GM12891 (cell line): ENCODE measurements around the gene CD302.

Source experiments
- PAX5 ChIP-seq: IDR thresholded peaks from 2 replicates; pipeline ENCODE4 v1.6.1; 2011; ENCODE audit warnings: low read length, moderate library complexity, mild to moderate bottlenecking; ENCODE audit not compliant: insufficient read depth, severe bottlenecking
- POLR2A ChIP-seq: IDR thresholded peaks from 2 replicates; pipeline ENCODE4 v1.6.1; 2011; ENCODE audit warnings: low read depth, low read length, control low read depth
- POLR2AphosphoS5 ChIP-seq: IDR thresholded peaks from 2 replicates; pipeline ENCODE4 v1.6.1; 2011; ENCODE audit warnings: low read depth, low read length, control low read depth
- POU2F2 ChIP-seq: IDR thresholded peaks from 2 replicates; pipeline ENCODE4 v1.6.1; 2011; ENCODE audit warnings: low read depth, mild to moderate bottlenecking, control low read depth, low read length, moderate library complexity
- TAF1 ChIP-seq: IDR thresholded peaks from 2 replicates; pipeline ENCODE4 v1.6.1; 2011; ENCODE audit warnings: low read depth, low read length, control low read depth

- no peak for TF ChIP-seq POLR2AphosphoS5
- no peak for TF ChIP-seq TAF1
- TF ChIP-seq PAX5, result no peak
- TF ChIP-seq POLR2A, result no peak
- TF ChIP-seq POU2F2, result no peak
Measured at GRCh38 chr2:159775021-159775420, 23.0 kb downstream of the CD302 start.
